CD4-positive, alpha-beta T cell treated with Interleukin-15 for 4 hours (primary cell): Measurements from ENCODE around the gene IL6ST.
A peak's percentile ranks its signal among the peaks of the same experiment; 100 is the strongest.
"Not testable (repeated sequence)": the region's sequence is repeated elsewhere in the genome, so short reads cannot be mapped to it uniquely, and the experiment has no call there.

Experiments
- DNase-seq: peaks from one replicate; pipeline ENCODE4 v3.0.0-alpha.2; 2020; ENCODE audit warnings: low spot score

The IL6ST gene

DNA sequence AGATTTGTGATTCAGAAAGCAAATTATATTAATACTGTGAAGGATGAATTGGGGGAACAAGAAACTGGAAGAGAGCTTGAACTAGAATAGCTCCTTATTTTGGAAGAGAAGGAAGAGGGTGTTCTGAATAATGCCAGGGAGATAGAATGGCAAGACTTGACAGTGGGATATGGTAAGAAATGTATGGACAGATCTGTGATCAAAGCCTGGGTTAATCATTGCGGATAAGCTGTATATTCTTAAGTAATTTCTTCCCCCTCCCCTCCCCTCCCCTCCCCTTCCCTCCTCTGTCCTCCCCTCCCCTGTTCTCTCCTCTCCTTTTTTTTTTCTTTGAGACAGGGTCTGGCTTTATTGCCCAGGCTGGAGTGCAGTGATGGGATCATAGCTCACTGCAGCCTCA lies 10.1 kb upstream of the IL6ST start:
- DNase-seq, result no peak

DNA sequence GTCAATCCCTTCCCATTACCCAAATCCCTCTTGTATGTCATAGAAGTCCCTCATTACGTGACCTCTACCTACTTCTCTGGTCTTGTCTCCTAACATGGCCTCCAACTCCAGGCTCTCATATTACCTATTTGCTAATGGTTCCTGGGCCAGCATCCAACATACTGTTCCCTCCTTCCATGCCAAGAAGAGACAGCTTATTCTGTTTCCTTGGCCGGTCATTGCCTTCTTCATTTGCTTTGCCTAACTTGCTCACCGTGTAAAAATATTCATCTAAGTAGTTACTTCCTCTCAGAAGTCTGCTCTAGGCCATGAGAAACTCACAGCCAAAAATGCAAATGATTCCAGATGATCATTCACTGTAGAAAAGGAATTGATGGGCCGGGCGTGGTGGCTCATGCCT lies 8.9 kb upstream of the IL6ST start:
- DNase-seq, result no peak

DNA sequence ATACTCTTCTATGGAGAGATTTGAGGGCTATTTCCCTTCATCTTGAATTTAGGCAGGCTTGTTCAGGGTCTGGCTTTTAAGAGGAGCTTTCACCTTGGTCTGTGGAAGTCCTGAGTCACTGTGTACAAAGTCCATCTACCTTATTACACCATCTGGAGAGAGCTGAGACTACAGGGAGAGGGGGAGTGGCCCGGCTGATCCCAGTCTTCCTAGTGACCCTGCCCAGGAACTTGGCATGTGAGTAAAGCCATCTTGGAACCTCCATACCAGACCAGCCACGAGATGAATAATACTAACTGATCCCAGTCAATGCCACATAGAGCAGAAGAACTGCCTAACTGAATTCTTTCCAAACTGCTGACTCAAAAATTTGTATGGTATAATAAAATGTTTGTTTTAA lies 8.4 kb upstream of the IL6ST start:
- no peak for DNase-seq

DNA sequence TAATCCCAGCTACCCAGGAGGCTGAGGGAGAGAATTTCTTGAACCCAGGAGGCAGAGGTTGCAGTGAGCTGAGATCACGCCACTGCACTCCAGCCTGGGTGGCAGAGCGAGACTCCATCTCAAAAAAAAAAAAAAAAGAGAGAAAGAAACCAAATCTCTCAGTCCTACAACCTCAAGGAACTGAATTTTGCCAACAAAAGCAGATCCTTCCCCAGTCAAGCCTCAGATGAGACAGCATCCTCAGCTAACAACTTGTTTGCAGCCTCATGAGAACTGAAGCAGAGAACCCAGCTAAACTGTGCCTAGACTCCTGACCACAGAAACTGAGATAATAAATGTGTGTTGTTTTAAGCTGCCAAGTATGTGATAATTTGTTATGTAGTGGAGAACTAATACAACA lies 7.5 kb upstream of the IL6ST start:
- no peak for DNase-seq

DNA sequence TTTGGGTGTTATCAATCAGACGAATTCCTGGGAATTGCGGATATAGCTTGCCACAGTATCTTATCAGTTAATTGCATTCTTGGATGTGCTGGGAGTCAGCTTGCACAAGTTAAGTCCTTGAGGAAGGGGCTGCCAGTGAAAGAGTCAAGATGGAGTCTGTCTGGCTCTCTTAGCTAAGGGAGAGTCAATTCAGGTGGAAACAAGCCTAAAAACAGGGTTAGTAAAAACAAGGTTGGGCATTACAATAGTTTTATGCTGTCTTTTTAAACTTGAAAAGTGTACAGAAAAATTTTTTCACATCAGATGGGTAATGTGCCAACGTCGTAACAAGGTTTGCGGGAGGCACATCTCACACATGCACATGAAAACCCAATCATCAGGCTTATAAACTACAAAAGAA lies 5.5 kb upstream of the IL6ST start:
- DNase-seq, result not testable (repeated sequence)

DNA sequence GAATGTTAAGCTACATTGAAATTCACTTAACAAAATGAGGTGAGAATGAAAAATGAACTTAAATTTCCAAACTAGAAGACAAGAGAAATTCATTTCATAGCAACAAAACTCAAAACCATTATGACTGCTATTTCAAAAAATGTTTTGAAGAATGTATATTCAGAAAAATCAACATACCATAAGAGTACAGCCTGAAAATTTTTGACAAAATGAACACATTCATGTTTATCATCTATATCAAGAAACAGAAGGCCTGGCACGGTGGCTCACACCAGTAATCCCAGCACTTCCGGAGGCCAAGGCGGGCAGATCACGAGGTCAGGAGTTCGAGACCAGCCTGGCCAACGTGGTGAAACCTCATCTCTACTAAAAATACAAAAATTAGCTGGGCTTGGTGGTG lies 4.2 kb upstream of the IL6ST start:
- DNase-seq, result no peak

DNA sequence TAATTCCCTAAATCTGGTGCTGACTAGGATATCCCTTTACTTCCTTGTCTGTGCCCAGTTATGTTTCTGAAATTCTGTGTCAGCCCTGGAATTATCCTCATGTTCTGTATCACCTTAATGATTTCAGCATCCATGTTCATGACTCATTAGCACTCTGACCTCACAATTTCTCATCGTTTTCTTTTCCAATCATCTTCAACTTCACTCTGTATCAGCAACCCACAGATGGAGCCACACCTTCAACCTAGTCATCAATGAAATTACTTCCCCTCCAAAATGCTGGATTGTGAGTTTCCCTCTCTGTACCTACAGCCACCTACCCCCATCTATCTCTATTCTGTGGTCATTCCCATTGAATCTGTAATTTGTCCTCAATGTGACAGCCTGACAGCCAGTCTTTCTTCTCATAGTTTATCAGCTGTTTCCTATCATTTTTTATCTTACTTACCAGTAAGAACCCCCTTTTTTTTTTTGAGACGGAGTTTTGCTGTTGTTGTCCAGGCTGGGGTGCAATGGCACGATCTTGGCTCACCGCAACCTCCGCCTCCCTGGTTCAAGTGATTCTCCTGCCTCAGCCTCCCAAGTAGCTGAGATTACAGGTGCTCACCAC lies 3.1 kb upstream of the IL6ST start:
- DNase-seq, result peak; percentile 32

DNA sequence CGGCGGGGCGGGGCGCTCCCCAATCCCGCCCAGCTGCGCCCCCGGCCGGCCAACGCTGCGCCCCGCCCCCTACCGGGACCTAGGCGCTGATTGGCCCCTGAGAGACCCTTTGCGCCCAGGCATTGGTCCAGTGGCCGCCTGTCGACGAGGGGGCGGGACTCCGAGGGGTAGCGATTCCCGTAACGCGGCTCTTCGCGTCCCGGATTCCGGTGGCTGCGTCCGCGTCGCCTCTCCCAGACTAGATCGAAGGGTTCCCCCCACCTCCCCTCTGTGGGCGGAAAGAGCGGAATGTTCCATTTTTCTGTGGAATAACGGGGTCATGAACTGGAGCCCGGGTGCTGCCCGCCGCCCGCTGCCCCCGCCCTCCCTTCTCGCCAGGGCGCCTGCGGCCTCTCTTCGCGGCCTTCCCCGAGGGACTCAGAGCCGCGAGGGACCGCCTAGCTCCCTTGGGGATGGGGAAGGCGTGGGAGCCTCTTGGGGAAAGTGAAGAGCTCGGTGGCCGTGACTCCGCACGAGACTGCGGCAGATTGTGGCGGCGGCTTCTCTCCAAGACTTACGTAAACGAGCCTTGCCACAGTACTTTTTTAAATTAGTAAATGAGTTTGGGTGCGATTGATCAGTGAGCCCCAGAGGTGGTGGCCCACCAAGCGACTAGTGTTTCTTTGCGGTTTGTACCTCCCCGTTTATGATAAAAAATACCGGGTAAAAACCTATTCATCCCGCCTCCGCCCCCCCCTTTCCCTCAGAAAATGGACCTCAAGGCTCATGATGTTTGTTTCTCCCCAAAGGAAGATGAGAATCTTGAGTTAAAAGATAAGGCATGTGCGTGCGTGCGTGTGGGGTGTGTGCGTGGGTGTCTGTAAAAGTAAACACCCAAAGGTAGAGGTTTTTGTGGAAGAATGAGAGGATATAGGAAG lies 493 bp upstream of the IL6ST start:
- peak; percentile 94 for DNase-seq

DNA sequence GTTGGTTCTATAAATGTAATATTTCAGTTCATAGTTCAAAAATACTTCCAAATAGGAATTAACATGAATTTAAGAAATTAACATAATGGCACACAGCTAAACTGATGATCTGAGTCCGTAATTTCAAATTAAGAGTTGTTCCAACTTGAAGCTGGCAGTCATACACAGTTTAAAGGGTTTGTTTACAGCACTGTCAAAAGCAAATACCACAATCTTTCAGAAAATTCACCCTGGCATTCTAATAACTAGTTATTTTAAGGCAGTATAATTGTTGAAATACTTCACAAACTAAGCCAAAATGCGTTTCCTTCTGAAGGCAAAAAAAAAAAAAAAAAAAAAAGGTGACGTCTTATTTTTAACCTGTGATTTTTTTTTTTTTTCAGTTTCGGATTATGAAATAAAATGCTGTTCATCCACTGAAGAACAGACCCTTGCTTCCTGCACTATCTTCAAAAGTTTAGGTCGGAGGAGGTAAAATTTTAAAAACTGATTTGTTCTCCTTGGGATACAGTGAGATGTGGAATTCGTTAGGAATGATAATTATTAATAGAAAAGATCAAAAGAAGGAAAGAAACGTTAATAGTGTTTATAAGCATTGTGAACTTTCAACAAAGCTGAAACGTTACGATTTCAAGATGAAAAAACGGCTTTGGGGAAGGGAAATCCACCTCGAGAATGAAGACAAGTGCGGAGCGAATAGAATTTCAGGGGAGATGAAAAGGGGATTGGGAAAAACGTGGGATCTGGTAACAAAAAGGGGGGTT lies 850 bp downstream of the IL6ST start:
- no peak for DNase-seq

DNA sequence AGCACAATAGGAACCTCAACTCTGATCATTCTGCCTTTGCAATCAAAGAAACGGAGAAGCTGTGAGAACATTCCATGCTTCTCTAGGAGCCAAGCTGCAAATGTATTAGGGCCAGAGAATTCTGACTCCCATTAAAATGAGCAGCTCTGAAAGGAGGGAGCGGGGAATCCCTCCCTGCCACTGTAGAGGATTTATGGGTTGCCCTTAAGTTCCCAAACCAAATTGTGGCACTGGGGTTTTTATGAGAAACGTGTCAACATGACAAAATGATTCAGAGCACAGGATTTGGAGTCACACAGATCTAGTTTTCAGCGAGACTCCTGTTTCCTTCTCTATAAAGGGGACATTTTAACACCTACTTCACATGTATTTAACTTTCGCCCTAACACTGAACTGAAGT lies 1.8 kb downstream of the IL6ST start:
- DNase-seq, result no peak

DNA sequence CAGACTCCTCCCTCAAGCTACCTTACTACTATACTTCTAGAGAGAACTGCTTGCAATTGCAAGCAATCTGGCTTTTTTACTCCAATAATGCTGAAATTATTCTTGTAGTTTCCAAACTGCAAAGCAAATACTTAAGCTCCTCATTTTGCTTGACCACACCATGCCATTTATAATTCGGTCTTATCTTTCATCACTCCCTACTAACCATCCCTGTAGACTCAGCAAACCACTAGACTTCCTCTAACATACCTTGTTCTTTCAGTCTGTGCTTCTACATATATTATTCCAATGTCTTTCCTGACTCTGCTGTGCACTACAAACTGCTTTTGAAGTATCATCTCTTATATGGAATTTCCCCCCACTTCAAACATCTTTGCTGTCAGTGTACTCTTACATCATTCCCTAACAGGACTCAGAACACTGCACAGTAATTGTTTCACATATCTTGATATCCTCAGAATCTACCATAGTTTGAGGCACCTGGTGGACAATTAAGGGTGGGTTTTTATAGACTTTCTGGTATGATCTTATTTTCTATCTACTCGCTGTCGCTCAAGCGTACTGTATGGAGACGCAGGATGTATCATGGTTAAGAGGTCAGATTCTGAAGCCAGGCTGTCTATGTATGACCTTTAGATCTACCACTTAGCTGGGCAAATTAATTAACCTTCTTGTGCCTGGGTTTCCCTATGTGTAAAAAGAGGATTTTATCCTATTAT lies 2.8 kb downstream of the IL6ST start:
- no peak for DNase-seq

DNA sequence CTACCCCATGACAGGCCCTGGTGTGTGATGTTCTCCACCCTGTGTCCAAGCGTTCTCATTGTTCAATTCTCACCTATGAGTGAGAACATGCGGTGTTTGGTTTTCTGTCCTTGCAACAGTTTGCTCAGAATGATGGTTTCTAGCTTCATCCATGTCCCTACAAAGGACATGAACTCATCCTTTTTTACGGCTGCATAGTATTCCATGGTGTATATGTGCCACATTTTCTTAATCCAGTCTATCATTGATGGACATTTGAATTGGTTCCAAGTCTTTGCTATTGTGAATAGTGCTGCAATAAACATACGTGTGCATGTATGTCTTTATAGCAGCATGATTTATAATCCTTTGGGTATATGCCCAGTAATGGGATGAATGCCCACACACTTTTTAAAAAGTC lies 3.9 kb downstream of the IL6ST start:
- not testable (repeated sequence) for DNase-seq

DNA sequence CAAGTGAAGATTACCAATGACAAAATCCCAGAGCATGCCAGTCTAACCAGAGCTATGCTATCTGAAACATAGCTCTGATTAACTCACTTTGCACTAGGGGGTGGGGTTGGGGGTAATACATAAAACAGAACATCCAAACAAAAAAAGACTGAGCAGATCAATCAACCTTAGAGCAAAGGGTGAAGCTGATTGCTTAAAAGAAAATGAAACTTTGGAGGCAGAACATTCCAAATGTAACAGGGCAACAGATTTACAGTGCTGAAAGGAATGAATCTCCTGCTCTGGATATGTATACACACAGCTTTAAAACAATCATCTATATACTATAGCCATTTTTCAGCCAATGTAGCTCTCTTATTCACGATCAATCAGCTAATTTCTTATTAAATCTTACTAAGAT lies 4.9 kb downstream of the IL6ST start:
- no peak for DNase-seq

DNA sequence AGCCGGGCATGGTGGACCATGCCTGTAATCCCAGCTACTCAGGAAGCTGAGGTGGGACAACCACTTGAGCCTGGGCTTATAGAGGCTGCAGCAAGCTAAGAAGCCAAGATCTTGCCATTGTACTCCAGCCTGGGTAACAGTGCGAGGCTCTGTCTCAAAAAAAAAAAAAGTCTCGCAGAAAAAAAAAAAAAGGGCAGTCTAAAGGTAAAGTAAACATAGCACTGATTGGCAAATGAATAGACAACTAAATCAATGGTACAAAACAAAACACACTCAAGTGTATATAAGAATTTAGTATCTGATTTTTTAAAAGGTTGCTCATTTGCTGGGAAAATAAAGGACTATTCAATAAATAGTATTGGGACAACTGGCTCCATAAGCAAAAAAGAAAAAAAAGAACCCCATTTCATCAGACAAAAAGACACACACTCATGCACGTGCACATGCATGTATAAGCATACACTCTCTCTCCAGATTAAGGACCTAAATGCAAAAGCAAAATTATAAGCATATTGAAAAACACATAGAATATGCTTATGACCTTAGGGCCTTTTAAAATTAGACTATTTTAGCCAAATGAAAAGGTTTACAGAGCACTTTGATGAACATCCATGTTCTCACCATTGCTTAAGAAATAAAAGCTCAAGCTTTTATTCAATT lies 5.7 kb downstream of the IL6ST start:
- DNase-seq, result no peak

DNA sequence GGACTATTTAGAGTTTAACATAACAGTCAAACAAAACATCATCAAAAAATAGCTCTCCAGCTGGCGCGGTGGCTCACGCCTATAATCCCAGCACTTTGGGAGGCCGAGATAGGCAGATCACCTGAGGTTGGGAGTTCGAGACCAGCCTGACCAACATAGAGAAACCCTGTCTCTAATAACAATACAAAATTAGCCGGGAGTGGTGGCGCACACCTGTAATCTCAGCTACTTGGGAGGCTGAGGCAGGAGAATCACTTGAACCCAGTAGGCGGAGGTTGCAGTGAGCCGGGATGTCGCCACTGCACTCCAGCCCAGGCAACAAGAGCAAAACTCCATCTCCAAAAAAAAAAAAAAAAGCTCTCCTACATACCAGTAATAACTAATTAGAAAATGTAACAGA lies 6.3 kb downstream of the IL6ST start:
- DNase-seq, result not testable (repeated sequence)

DNA sequence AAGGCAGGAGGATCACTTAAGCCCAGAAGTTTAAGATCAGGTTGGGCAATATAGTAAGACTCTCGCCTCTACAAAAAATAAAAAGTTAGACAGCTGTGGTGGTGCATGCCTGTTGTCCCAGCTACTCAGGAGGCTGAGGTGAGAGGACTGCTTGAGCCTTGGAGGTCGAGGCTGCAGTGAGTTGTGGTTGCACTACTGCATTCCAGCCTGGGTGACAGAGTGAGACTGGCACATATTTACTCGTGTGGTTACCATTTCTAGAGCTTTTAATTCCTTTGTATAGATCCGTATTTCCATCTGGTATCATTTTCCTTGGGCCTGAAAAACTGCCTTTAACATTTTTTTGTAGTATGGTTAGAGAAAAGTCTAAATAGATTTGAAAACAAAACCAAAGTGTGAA lies 7.8 kb downstream of the IL6ST start:
- DNase-seq, result no peak

DNA sequence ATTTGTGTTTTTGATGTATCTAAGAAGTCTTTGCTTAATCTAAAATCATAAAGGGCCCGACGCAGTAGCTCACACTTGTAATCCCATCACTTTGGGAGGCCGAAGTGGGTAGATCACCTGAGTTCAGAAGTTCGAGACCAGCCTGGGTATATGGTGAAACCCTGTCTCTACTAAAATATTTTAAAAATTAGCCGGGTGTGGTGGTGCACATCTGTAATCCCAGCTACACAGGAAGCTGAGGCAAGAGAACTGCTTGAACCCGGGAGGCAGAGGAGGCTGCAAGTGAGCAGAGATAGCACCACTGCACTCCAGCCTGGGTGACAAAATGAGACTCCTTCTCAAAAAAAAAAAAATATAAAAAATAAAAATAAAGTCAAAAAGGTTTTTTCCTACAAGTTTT lies 9.6 kb downstream of the IL6ST start:
- no peak for DNase-seq

DNA sequence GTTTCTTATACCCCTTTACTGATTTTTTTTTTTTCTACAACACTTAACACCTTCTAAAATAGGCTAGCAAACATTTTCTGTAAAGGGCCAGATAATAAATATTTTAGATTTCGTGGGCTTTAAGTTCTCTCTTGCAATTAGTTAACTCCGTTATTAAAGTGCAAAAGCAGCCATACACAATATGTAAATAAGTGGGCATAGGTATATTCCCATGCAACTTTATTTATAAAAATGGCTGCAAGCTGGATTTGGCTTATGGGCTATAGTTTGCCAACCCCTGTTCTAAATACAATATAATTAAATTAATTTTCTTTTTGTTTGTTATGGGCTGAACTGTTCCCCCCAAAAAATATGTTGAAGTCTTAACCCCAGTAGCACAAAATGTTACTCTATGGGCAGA lies 10.8 kb downstream of the IL6ST start:
- no peak for DNase-seq

DNA sequence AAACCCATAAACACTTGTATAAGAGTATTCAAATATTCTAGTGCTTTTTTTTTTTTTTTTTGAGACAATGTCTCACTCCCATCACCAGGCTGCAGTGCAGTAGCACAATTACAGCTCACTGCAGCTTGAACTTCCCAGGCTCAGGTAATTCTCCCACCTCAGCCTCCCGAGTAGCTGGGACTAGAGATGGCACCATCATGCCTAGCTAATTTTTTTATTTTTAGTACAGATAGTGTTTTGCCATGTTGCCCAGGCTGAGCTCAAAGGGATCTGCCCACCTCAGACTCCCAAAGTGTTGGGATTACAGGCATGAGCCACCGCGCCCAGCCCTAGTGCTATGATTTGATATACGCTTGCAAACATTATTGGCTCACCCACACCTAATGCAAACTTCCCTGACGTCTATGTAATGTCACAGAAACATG lies 11.8 kb downstream of the IL6ST start:
- peak; percentile 20 for DNase-seq

DNA sequence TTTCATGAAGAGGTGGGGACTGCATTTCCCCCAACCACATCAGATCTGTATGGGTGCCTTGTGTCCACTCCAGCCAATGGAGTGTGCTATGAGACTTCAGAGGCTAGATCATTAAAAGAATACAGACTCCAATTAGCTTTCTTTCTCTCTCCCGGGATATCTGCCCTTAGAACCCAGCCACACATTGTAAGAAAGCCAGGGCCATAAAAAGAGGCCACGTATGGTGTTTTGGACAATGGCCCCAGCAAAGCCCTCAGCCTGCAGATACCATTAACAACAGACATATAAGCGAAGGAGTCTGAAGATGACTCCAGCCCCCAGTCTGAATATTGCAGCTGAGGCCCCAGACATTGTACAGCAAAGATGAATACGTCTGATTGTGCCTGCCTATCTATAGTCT lies 21.5 kb downstream of the IL6ST start:
- DNase-seq, result no peak

DNA sequence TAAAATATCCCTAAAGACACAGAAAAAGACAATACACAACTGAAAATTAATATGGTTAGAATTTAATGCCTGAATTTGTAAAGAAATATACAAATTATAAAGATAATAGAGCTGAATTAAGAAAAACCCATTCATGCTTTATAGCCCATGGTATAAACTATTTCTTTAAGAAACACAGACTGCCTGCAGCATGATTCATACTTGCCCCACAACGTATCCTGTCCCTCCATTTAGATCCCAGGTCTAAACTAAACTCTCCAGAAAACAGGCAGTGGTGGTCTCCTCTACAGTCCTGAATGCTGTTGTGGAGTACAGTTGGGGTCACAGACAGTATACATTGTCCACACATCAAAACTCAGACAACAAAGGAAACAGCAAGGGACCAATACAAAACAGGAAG lies 24.8 kb downstream of the IL6ST start:
- DNase-seq, result no peak

DNA sequence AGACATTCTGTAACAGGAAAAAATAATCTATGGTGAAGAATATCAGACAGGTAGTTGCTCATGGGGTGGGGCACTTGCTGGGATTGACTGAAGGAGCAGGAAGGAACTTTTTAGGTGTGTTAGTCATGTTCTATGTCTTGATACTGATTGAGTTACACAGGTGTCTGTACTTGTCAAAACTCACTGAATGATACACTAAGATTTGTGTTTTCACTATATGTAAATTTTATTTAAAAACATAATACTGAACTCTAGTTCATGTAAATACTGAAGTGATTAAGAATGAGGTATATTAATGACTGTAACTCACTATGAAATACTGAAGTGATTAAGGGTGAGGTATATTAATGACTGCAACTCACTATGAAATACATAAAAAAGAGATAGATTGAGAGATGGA lies 28.5 kb downstream of the IL6ST start:
- DNase-seq, result no peak
